ENCODE results near the gene UNC5B. TPM values are rescaled to one million over a fixed set of nuclear protein-coding genes. Genes with fewer than 3 reads are reported as not detected.

Gene UNC5B
- polyA plus RNA-seq, 3 donors, result 0.04 to 0.72 TPM; not detected in 1

DNA sequence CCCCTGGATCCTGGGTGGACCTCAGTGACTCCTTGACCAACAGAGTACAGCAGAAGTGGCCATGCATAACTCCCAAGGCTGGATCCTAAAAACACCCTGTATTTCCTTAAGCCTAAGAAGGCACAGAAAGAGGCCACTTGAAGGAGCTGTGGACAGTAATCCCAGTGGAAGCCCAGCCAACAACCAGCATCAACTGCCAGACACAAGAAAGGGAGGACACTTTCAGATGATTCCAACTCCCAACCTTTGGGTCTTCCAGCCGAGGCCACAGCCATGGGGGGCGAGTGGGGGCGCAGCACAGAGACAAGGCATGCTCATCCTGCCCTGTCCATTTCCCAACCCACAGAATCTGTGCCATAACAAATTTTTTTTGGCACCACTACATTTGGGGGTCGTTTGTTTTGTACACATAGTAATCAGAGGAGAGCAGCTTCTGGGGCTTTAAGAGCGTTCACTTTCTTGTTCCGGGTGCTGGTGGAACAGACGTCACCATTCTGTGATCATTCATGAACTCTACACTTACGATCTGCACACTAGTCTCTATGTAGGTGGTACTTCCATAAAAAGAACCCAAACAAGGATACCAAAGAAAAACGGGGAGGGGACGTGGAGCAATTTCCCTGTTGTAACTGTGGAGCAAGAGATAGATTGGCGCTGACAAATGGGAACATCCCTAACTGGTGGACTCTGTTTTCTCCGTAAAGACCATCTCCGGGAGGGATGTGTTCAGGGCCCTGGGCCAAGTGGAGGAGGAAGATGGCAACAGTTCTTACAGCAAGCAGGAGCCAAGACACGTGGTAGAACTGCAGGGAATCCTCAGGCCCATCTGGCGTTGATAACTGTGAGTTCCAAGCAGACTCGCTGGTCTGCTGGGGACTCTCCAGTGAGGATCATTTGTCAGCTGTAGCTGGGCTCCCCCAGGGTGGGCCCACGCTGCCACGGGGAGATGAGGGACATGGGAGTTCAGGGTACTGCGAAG, 100.7 kb downstream of the UNC5B start:
- WGBS (ENCODE audit: insufficient coverage), result 87% methylated on average over 11 of the region's 19 CpGs
- TF ChIP-seq, protein P1, sequence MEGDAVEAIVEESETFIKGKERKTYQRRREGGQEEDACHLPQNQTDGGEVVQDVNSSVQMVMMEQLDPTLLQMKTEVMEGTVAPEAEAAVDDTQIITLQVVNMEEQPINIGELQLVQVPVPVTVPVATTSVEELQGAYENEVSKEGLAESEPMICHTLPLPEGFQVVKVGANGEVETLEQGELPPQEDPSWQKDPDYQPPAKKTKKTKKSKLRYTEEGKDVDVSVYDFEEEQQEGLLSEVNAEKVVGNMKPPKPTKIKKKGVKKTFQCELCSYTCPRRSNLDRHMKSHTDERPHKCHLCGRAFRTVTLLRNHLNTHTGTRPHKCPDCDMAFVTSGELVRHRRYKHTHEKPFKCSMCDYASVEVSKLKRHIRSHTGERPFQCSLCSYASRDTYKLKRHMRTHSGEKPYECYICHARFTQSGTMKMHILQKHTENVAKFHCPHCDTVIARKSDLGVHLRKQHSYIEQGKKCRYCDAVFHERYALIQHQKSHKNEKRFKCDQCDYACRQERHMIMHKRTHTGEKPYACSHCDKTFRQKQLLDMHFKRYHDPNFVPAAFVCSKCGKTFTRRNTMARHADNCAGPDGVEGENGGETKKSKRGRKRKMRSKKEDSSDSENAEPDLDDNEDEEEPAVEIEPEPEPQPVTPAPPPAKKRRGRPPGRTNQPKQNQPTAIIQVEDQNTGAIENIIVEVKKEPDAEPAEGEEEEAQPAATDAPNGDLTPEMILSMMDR (IDR thresholded peaks at IDR 0.05), result no peak
- Histone ChIP-seq H3K4me1 (ENCODE audit: control insufficient read depth in 1 of 2, insufficient read depth in 2 of 2, low read length in 2 of 2) (peaks cover 32 to 34% of the 10 kb centered on the region in 2 donors), H2AFZ (ENCODE audit: insufficient read depth, low read depth, low read length, poor library complexity, severe bottlenecking) (no peak overlapping the region), H3K9me3 (replicated peaks in 1 of 2; ENCODE audit: control insufficient read depth in 1 of 2, insufficient read depth in 1 of 2, low read length in 2 of 2) (no peaks in the 10 kb centered on the region), H3K79me2 (ENCODE audit: insufficient read depth, low read length) (no peaks in the 10 kb centered on the region), H3K4me3 (replicated peaks in 1 of 3; ENCODE audit: low read depth in 2 of 3, low read length in 3 of 3) (no peak overlapping the region), H3K9ac (ENCODE audit: insufficient read depth, low read length, poor library complexity, severe bottlenecking) (no peak overlapping the region), H4K20me1 (ENCODE audit: insufficient read depth, low read length) (no peaks in the 10 kb centered on the region), H3K27ac (ENCODE audit: low read depth in 1 of 2, low read length in 2 of 2) (no peak overlapping the region), H3K27me3 (ENCODE audit: control insufficient read depth in 2 of 2, insufficient read depth in 2 of 2, low read length in 2 of 2) (no peaks in the 10 kb centered on the region), H3K36me3 (replicated peaks in 1 of 2; ENCODE audit: control insufficient read depth in 1 of 2, insufficient read depth in 2 of 2, low read length in 2 of 2) (no peaks in the 10 kb centered on the region), H3K4me2 (replicated peaks; ENCODE audit: extremely low read depth, low read length, poor library complexity, severe bottlenecking) (no peak overlapping the region)
- H3K27me3 Mint-ChIP-seq (ENCODE audit: low read depth in 3 of 3), result peaks cover 0 to 10% (median 3%) of the 10 kb centered on the region in 3 donors
- H3K4me3 Mint-ChIP-seq, result no peak overlapping the region
- DNase-seq, result no peak
- H3K36me3 Mint-ChIP-seq, result no peaks in the 10 kb centered on the region
- intact Hi-C loops (cut with micrococcal nuclease), result loop anchor here in 1 of 2 donors (5.0 to 10.0 kb wide), 3 partner anchors 389 to 592 kb away; no protein-coding TSS in a partner anchor
- peaks cover 0 to 6% (median 0%) of the 10 kb centered on the region in 7 donors for H3K9me3 Mint-ChIP-seq
- peaks cover 42% of the 10 kb centered on the region for H3K4me1 Mint-ChIP-seq
- H3K27ac Mint-ChIP-seq, result peak overlapping the region in 1 of 7 donors; percentile 64

DNA sequence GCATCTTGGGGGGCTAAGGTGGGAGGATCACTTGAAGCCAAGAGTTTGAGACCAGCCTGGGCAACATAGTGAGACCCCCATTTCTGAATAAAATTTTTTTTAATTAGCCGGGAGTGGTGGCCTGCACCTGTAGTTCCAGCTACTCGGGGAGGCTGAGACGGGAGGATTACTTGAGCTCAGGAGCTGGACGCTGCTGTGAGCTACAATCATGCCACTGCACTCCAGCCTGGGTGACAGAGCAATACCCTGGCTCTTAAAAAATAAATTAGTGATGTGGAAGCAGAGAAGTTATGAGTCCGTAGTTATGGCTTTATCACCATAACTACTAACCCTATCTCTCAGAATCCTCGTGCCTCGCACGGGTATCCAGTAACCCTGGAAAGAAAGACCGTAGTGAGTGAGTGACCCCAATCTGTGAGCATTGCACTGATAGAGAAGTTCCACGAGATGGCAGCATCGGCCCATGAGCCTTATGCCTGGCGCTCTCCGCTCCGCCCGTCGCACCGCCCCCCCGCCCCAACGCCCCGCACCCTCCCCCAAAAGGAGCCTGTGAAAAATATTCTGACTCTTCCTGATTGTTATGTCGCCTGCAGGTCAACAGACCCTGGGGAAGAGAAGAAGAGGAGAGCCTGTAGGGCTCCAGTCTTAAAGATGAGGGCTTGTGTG, 101.8 kb downstream of the UNC5B start:
- peaks cover 47% of the 10 kb centered on the region for H3K4me1 Mint-ChIP-seq
- no peaks in the 10 kb centered on the region for H3K36me3 Mint-ChIP-seq
- H3K36me3 ChIP-seq (replicated peaks in 1 of 2; ENCODE audit: control insufficient read depth in 1 of 2, insufficient read depth in 2 of 2, low read length in 2 of 2), result no peaks in the 10 kb centered on the region
- H3K4me2 ChIP-seq (replicated peaks; ENCODE audit: extremely low read depth, low read length, poor library complexity, severe bottlenecking), result peak overlapping the region; percentile 58
- no peak overlapping the region for H3K9ac ChIP-seq (ENCODE audit: insufficient read depth, low read length, poor library complexity, severe bottlenecking)
- no peak overlapping the region for H3K4me3 Mint-ChIP-seq
- WGBS (ENCODE audit: insufficient coverage), result 53% methylated on average over 2 of the region's 21 CpGs
- intact Hi-C loops (cut with micrococcal nuclease), result loop anchor here in 1 of 2 donors (1.0 to 10.0 kb wide), 4 partner anchors 256 to 591 kb away; no protein-coding TSS in a partner anchor
- peaks cover 37 to 40% of the 10 kb centered on the region in 2 donors for H3K4me1 ChIP-seq (ENCODE audit: control insufficient read depth in 1 of 2, insufficient read depth in 2 of 2, low read length in 2 of 2)
- peak; percentile 42 to 64 (median 62) for DNase-seq
- H3K9me3 Mint-ChIP-seq, result peaks cover 0 to 6% (median 0%) of the 10 kb centered on the region in 7 donors
- H3K4me3 ChIP-seq (replicated peaks in 1 of 3; ENCODE audit: low read depth in 2 of 3, low read length in 3 of 3), result peak overlapping the region in 1 of 3 experiments; percentile 22
- TF ChIP-seq, protein P1 (IDR thresholded peaks at IDR 0.05), result peak; percentile 91
- no peaks in the 10 kb centered on the region for H4K20me1 ChIP-seq (ENCODE audit: insufficient read depth, low read length)
- H3K27ac Mint-ChIP-seq, result peak overlapping the region in 1 of 7 donors; percentile 46
- no peaks in the 10 kb centered on the region for H3K9me3 ChIP-seq (replicated peaks in 1 of 2; ENCODE audit: control insufficient read depth in 1 of 2, insufficient read depth in 1 of 2, low read length in 2 of 2)
- peak overlapping the region; percentile 52 for H2AFZ ChIP-seq (ENCODE audit: insufficient read depth, low read depth, low read length, poor library complexity, severe bottlenecking)
- H3K27me3 Mint-ChIP-seq (ENCODE audit: low read depth in 3 of 3), result peaks cover 0 to 10% (median 3%) of the 10 kb centered on the region in 3 donors
- no peaks in the 10 kb centered on the region for H3K27me3 ChIP-seq (ENCODE audit: control insufficient read depth in 2 of 2, insufficient read depth in 2 of 2, low read length in 2 of 2)
- peaks cover under 1% of the 10 kb centered on the region for H3K79me2 ChIP-seq (ENCODE audit: insufficient read depth, low read length)
- H3K27ac ChIP-seq (ENCODE audit: low read depth in 1 of 2, low read length in 2 of 2), result no peak overlapping the region

All from CD14-positive monocyte (primary cell).